ENCODE data around the gene ZNF410.

GRCh38 chr14:73973497-73973896 is 86.8 kb downstream of the ZNF410 start:
- TF ChIP-seq CTCF (IDR thresholded peaks at IDR 0.05) (no peak), POLR2A (IDR thresholded peaks at IDR 0.05) (no peak), POLR2AphosphoS5 (IDR thresholded peaks at IDR 0.05) (no peak)

Data from breast epithelium (tissue), 3 donors.